ENCODE results near the gene HLCS. TPM values are rescaled to one million over a fixed set of nuclear protein-coding genes. Genes with fewer than 3 reads are reported as not detected.

Gene HLCS
- total and polyA plus RNA-seq, 2 of the 4 experiments (the other 2 are of a cell fraction), result 10.6 to 21.0 TPM

- no CpG with 5 or more reads among the region's 5 CpGs for WGBS, 2 experiments (ENCODE audit: extremely low coverage in 2 of 2, insufficient read length in 1 of 2)
- H2AK9ac ChIP-seq (replicated peaks; ENCODE audit: low read depth, low read length, poor library complexity), result no peak overlapping the region
- no peak overlapping the region for H2AFZ ChIP-seq (replicated peaks; ENCODE audit: low read length, poor library complexity)
- H3K14ac ChIP-seq (replicated peaks; ENCODE audit: low read depth, low read length), result no peak overlapping the region
- no peaks in the 10 kb centered on the region for H3K9me3 ChIP-seq (ENCODE audit: control insufficient read depth, insufficient read depth, low read length)
- in situ Hi-C loops (cut with MboI; ENCODE audit: low sequenced_read_pairs) (no loop called here), dilution Hi-C loops (cut with HindIII; ENCODE audit: low sequenced_read_pairs, unreplicated experiment) (no loop called here), intact Hi-C loops (cut with micrococcal nuclease) (no loop called here)
- H3K18ac ChIP-seq (ENCODE audit: low read depth, low read length), result no peak overlapping the region
- no peak overlapping the region for H2BK120ac ChIP-seq (ENCODE audit: low read depth, low read length)
- no peak overlapping the region for H2BK15ac ChIP-seq (ENCODE audit: low read depth, low read length)
- H2AK5ac ChIP-seq (ENCODE audit: low read depth, low read length), result no peak overlapping the region
- H3K4me1 ChIP-seq (ENCODE audit: control insufficient read depth, insufficient read depth, low read length), result peaks cover 5% of the 10 kb centered on the region
- H3K56ac ChIP-seq (ENCODE audit: extremely low read depth, insufficient read depth, low read length), result no peak overlapping the region
- H3K4me2 ChIP-seq (ENCODE audit: low read depth, low read length), result no peak overlapping the region
- H3K27me3 ChIP-seq (ENCODE audit: control insufficient read depth, insufficient read depth, low read length), result no peaks in the 10 kb centered on the region; the same call in 1 of the 2 replicates
- CTCF ChIA-PET, result interaction anchor here (0.6 to 1.4 kb wide), 5 partner anchors 13 to 145 kb away, joined by 3 to 4 read pairs (median 3); no protein-coding TSS in a partner anchor
- H3K23ac ChIP-seq (ENCODE audit: low read depth, low read length), result no peak overlapping the region
- H4K91ac ChIP-seq (ENCODE audit: insufficient read depth, low read depth, low read length), result no peak overlapping the region
- no peaks in the 10 kb centered on the region for H3K36me3 ChIP-seq (ENCODE audit: control insufficient read depth, insufficient read depth, low read length)
- POLR2A ChIA-PET (ENCODE audit: unreplicated experiment), result no interaction called here
- DNase-seq (no peak), ATAC-seq (ENCODE audit: low read depth) (no peak)
- no peak overlapping the region for H2BK20ac ChIP-seq (ENCODE audit: low read depth, low read length)
- no peaks in the 10 kb centered on the region for H4K20me1 ChIP-seq (ENCODE audit: insufficient read depth, low read length)
- H2BK5ac ChIP-seq (ENCODE audit: low read depth, low read length, poor library complexity, severe bottlenecking), result no peak overlapping the region
- peaks cover 7% of the 10 kb centered on the region; the same call in 1 of the 2 replicates for H3K9me1 ChIP-seq (ENCODE audit: insufficient read depth, low read length)
- no peak overlapping the region for H3K27ac ChIP-seq (ENCODE audit: insufficient read depth, low read length)
- H4K8ac ChIP-seq (ENCODE audit: low read depth in 2 of 2, low read length in 2 of 2), result no peak overlapping the region
- no TSS peak for BruUV-seq (replicated peaks)
- no peak overlapping the region for H3K4ac ChIP-seq (ENCODE audit: low read depth, low read length)
- TF ChIP-seq RAD21 (IDR thresholded peaks at IDR 0.05; ENCODE audit: low read length), result no peak
- no peak for TF ChIP-seq CEBPB (IDR thresholded peaks at IDR 0.05; ENCODE audit: low read depth, low read length)
- no peak for TF ChIP-seq USF2 (IDR thresholded peaks at IDR 0.05; ENCODE audit: low read depth, low read length)
- no peak for TF ChIP-seq RFX5 (IDR thresholded peaks at IDR 0.05; ENCODE audit: low read depth, low read length)
- no peak for TF ChIP-seq MAFK (IDR thresholded peaks at IDR 0.05; ENCODE audit: low read depth, low read length)
- no peak for TF ChIP-seq RCOR1 (IDR thresholded peaks at IDR 0.05; ENCODE audit: insufficient replicate concordance, low read length)
- no peak for TF ChIP-seq MXI1 (IDR thresholded peaks at IDR 0.05; ENCODE audit: borderline replicate concordance, low read depth, low read length)
- no peak for TF ChIP-seq SMC3 (IDR thresholded peaks at IDR 0.05; ENCODE audit: low read depth, low read length)
- TF ChIP-seq MAZ (IDR thresholded peaks at IDR 0.05; ENCODE audit: borderline replicate concordance, low read depth, low read length), result no peak
- TF ChIP-seq BHLHE40 (IDR thresholded peaks at IDR 0.05; ENCODE audit: low read depth, low read length), result no peak
- no peak for TF ChIP-seq CHD1 (IDR thresholded peaks at IDR 0.05; ENCODE audit: low read depth, low read length)
- TF ChIP-seq CTCF (conservative IDR thresholded peaks at IDR 0.05; ENCODE audit: low read depth, low read length), result no peak
- TF ChIP-seq POLR2A (IDR thresholded peaks at IDR 0.05; ENCODE audit: low read depth, low read length), result no peak
- no peak for TF ChIP-seq NFE2L2 (IDR thresholded peaks at IDR 0.05; ENCODE audit: low read depth, low read length)
- no peak for TF ChIP-seq ELK1 (IDR thresholded peaks at IDR 0.05; ENCODE audit: borderline replicate concordance, low read depth, low read length)
- no peak for TF ChIP-seq FOS (IDR thresholded peaks at IDR 0.05; ENCODE audit: low read depth, low read length)
- peaks cover 0 to 6% of the 10 kb centered on the region in 2 experiments; a peak in 1 of 4 replicates for H3K79me1 ChIP-seq (ENCODE audit: low read depth in 1 of 2, low read length in 2 of 2)
- no peak overlapping the region for H3K4me3 ChIP-seq (ENCODE audit: insufficient read depth, low read depth, low read length)
- no peak overlapping the region for H3K9ac ChIP-seq (ENCODE audit: low read depth, low read length)
- H4K5ac ChIP-seq (ENCODE audit: low read depth, low read length), result no peak overlapping the region
These were observed 9.9 kb upstream of the HLCS start for GRCh38 chr21:36976228-36976861.

All from IMR-90 (cell line).